ENCODE measurements around the gene ZNF672. TPM values are rescaled to one million over a fixed set of nuclear protein-coding genes. Genes with fewer than 3 reads are reported as not detected.

ZNF672 gene
- total RNA-seq, 1 experiment from 2014 or later = 27.6 TPM

DNA sequence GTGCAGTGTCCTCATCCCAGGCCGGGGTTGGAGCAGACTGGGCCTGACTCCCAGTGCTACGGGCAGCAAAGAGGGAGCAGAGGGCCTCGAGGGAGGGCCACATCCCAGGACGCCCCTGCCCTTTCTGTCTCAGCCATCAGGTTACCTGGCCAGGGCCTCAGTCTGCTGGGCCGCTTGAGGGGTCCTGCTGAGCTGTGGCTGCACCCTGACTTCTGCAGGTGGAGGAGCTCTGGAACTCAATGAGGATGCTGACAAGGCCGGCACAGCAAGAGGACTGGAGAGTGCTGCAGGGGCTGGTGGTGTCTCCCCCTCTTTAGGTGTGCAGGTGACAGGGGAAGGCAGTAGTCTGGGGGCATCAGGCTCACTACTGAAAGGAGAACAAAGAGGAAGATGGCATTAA lies 17.6 kb downstream of the ZNF672 start:
- Histone ChIP-seq H3K9me2 (ENCODE audit: insufficient read depth) (no peaks in the 10 kb centered on the region), H3K36me3 (ENCODE audit: control insufficient read depth in 1 of 2, insufficient read depth in 2 of 2, low read length in 2 of 2) (peaks cover 9 to 38% of the 10 kb centered on the region in 2 experiments; a peak in 3 of 4 replicates), H4K20me1 (ENCODE audit: insufficient read depth) (no peaks in the 10 kb centered on the region), H3K4me3 (replicated peaks in 1 of 2; ENCODE audit: low read depth in 1 of 2, low read length in 2 of 2) (no peak overlapping the region), H3K79me2 (ENCODE audit: insufficient read depth, low read length) (peaks cover 33% of the 10 kb centered on the region; the same call in 1 of the 2 replicates), H3K27me3 (ENCODE audit: insufficient read depth, low read length) (no peaks in the 10 kb centered on the region), H3K4me1 (ENCODE audit: control insufficient read depth in 1 of 2, insufficient read depth in 2 of 2, low read length in 2 of 2) (peaks cover 12 to 29% of the 10 kb centered on the region in 2 experiments), H3K9ac (ENCODE audit: low read length) (no peak overlapping the region), H2AFZ (ENCODE audit: low read depth, low read length, poor library complexity, severe bottlenecking) (no peak overlapping the region), H3K27ac (ENCODE audit: low read depth, low read length) (no peak overlapping the region), H3K9me3 (ENCODE audit: control insufficient read depth in 1 of 2, insufficient read depth in 1 of 2, low read depth in 1 of 2, low read length in 2 of 2) (no peaks in the 10 kb centered on the region), H3K4me2 (ENCODE audit: low read length) (no peak overlapping the region)
- RAD21 ChIA-PET (ENCODE audit: low non-redundant PET in 1 of 2, low total read pairs in 2 of 2, uncharacterized antibody in 2 of 2, unreplicated experiment in 2 of 2) = no interaction called here
- intact Hi-C loops (cut with micrococcal nuclease) = no loop called here
- CTCF ChIA-PET = no interaction called here
- DNase-seq (ENCODE audit: low read depth, low spot score) (no peak), ATAC-seq (no peak)
- TF ChIP-seq FOSL1 (IDR thresholded peaks at IDR 0.05; ENCODE audit: low read depth) (no peak), RAD21 (IDR thresholded peaks at IDR 0.05; ENCODE audit: low read depth) (no peak), SRF (IDR thresholded peaks at IDR 0.05; ENCODE audit: low read depth) (no peak), ELF1 (IDR thresholded peaks at IDR 0.05; ENCODE audit: borderline replicate concordance, low read depth) (no peak)
- TF ChIP-seq, protein P1, sequence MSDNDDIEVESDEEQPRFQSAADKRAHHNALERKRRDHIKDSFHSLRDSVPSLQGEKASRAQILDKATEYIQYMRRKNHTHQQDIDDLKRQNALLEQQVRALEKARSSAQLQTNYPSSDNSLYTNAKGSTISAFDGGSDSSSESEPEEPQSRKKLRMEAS (IDR thresholded peaks at IDR 0.05) = no peak
- no TSS peak for BruUV-seq (replicated peaks)
- POLR2A ChIA-PET = no interaction called here

DNA sequence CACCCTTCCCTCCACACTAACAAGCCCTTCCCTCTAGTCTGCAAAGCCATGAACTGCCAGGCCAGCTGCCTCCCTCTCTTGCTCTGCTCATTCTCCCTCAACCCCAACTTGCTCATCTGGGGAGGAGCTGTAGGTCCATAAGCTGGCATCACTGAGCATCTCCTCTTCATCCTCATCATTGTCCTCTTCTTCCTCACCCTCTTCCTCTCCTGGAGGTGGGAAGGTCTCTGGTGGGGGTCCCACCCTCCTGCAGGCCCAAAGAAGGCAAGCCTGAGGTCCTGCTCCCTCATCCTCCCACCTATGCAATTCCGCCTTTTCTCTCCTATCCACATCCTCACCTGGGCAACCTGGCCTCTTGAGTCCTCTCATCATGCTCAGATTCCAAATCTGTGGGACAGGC lies 18.2 kb downstream of the ZNF672 start:
- POLR2A ChIA-PET = no interaction called here
- H3K9me2 ChIP-seq (ENCODE audit: insufficient read depth) = no peaks in the 10 kb centered on the region
- H3K4me2 ChIP-seq (ENCODE audit: low read length) = no peak overlapping the region
- intact Hi-C loops (cut with micrococcal nuclease) = no loop called here
- CTCF ChIA-PET = no interaction called here
- H3K9me3 ChIP-seq (ENCODE audit: control insufficient read depth in 1 of 2, insufficient read depth in 1 of 2, low read depth in 1 of 2, low read length in 2 of 2) = no peaks in the 10 kb centered on the region
- H3K27me3 ChIP-seq (ENCODE audit: insufficient read depth, low read length) = no peaks in the 10 kb centered on the region
- no peak overlapping the region for H3K4me3 ChIP-seq (replicated peaks in 1 of 2; ENCODE audit: low read depth in 1 of 2, low read length in 2 of 2)
- RAD21 ChIA-PET (ENCODE audit: low non-redundant PET in 1 of 2, low total read pairs in 2 of 2, uncharacterized antibody in 2 of 2, unreplicated experiment in 2 of 2) = no interaction called here
- H3K79me2 ChIP-seq (ENCODE audit: insufficient read depth, low read length) = peaks cover 33% of the 10 kb centered on the region; the same call in 1 of the 2 replicates
- no peak overlapping the region for H2AFZ ChIP-seq (ENCODE audit: low read depth, low read length, poor library complexity, severe bottlenecking)
- H3K27ac ChIP-seq (ENCODE audit: low read depth, low read length) = no peak overlapping the region
- H4K20me1 ChIP-seq (ENCODE audit: insufficient read depth) = no peaks in the 10 kb centered on the region
- BruUV-seq (replicated peaks) = no TSS peak
- DNase-seq (ENCODE audit: low read depth, low spot score) = no peak
- H3K9ac ChIP-seq (ENCODE audit: low read length) = no peak overlapping the region
- H3K36me3 ChIP-seq (ENCODE audit: control insufficient read depth in 1 of 2, insufficient read depth in 2 of 2, low read length in 2 of 2) = peaks cover 9 to 38% of the 10 kb centered on the region in 2 experiments; a peak in 3 of 4 replicates
- H3K4me1 ChIP-seq (ENCODE audit: control insufficient read depth in 1 of 2, insufficient read depth in 2 of 2, low read length in 2 of 2) = peaks cover 12 to 29% of the 10 kb centered on the region in 2 experiments
- no peak for ATAC-seq
- TF ChIP-seq SIN3A (IDR thresholded peaks at IDR 0.05; ENCODE audit: low read depth) = no peak
- TF ChIP-seq FOSL1 (IDR thresholded peaks at IDR 0.05; ENCODE audit: low read depth) = no peak
- TF ChIP-seq JUND (IDR thresholded peaks at IDR 0.05) = no peak
- TF ChIP-seq ZFX (IDR thresholded peaks at IDR 0.05) = no peak
- no peak for TF ChIP-seq TCF7L2 (IDR thresholded peaks at IDR 0.05; ENCODE audit: borderline replicate concordance, extremely low read depth, insufficient read depth, insufficient read length)
- TF ChIP-seq ATF3 (IDR thresholded peaks at IDR 0.05) = no peak
- no peak for TF ChIP-seq CTCF (IDR thresholded peaks at IDR 0.05 in 2 of 3, conservative IDR thresholded peaks at IDR 0.05 in 1 of 3; ENCODE audit: borderline replicate concordance in 1 of 3, insufficient read depth in 1 of 3, low read depth in 2 of 3, low read length in 2 of 3)
- no peak for TF ChIP-seq YY1 (IDR thresholded peaks at IDR 0.05; ENCODE audit: extremely low read depth, insufficient replicate concordance, low read depth, low read length)
- no peak for TF ChIP-seq EZH2phosphoT487 (IDR thresholded peaks at IDR 0.05; ENCODE audit: borderline replicate concordance)
- no peak for TF ChIP-seq RAD21 (IDR thresholded peaks at IDR 0.05; ENCODE audit: low read depth)
- TF ChIP-seq, protein P2, sequence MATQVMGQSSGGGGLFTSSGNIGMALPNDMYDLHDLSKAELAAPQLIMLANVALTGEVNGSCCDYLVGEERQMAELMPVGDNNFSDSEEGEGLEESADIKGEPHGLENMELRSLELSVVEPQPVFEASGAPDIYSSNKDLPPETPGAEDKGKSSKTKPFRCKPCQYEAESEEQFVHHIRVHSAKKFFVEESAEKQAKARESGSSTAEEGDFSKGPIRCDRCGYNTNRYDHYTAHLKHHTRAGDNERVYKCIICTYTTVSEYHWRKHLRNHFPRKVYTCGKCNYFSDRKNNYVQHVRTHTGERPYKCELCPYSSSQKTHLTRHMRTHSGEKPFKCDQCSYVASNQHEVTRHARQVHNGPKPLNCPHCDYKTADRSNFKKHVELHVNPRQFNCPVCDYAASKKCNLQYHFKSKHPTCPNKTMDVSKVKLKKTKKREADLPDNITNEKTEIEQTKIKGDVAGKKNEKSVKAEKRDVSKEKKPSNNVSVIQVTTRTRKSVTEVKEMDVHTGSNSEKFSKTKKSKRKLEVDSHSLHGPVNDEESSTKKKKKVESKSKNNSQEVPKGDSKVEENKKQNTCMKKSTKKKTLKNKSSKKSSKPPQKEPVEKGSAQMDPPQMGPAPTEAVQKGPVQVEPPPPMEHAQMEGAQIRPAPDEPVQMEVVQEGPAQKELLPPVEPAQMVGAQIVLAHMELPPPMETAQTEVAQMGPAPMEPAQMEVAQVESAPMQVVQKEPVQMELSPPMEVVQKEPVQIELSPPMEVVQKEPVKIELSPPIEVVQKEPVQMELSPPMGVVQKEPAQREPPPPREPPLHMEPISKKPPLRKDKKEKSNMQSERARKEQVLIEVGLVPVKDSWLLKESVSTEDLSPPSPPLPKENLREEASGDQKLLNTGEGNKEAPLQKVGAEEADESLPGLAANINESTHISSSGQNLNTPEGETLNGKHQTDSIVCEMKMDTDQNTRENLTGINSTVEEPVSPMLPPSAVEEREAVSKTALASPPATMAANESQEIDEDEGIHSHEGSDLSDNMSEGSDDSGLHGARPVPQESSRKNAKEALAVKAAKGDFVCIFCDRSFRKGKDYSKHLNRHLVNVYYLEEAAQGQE (IDR thresholded peaks at IDR 0.05; ENCODE audit: low read depth) = no peak
